HG02571 (cell line): ENCODE data around the gene TM4SF5.

Experiments used
- ATAC-seq: cut with Tn5 transposase; IDR thresholded peaks from one replicate; pipeline ENCODE4 v1.9.1; 2021; ENCODE audit warnings: mild to moderate bottlenecking, moderate library complexity; ENCODE audit not compliant: unreplicated experiment

Gene TM4SF5, protein sequence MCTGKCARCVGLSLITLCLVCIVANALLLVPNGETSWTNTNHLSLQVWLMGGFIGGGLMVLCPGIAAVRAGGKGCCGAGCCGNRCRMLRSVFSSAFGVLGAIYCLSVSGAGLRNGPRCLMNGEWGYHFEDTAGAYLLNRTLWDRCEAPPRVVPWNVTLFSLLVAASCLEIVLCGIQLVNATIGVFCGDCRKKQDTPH

GRCh38 chr17:4771519-4772234 is at the start of gene TM4SF5:
TSS of gene TM4SF5 (plus strand) at chr17:4771886. CDS start at chr17:4771923, 37 bp downstream.
- ATAC-seq, result no peak

GRCh38 chr17:4722678-4723240 is 48.9 kb upstream of the TM4SF5 start:
- ATAC-seq, result no peak

GRCh38 chr17:4724650-4725049 is 47.0 kb upstream of the TM4SF5 start:
- ATAC-seq, result no peak

DNA sequence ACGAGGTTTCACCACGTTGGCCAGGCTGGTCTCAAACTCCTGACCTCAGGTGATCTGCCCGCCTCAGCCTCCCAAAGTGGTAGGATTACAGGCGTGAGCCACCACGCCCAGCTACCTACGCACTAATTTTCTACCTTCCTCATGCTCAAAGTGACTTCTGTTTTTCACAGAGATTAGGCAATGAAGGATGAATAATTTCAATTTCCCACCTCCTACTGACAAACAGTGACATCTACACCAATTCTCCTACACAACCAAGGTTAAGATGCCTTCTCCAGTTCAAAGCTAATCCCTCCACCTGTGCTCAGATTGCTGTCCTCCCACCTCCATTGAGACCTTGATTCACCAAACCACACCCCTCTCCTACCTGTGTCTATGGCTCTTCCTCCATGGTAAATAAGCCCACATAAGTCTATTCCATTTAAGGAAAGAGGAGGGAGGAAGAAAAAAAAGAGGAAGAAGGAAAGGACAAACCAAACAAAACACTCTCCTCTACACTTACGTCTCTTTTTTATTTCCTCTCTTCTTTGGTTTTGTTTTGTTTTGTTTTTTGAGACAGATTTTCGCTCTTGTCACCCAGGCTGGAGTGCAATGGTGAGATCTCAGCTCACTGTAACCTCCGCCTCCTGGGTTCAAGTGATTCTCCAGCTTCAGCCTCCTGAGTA is 45.9 kb upstream of the TM4SF5 start:
- ATAC-seq, result no peak

- ATAC-seq, result no peak
Measured at GRCh38 chr17:4728124-4728523, 43.6 kb upstream of the TM4SF5 start.

GRCh38 chr17:4733073-4733531 is 38.6 kb upstream of the TM4SF5 start:
- ATAC-seq, result no peak

GRCh38 chr17:4734857-4735475 is 36.7 kb upstream of the TM4SF5 start:
- no peak for ATAC-seq

- ATAC-seq, result no peak
Measured at GRCh38 chr17:4735876-4736651, 35.6 kb upstream of the TM4SF5 start.

- ATAC-seq, result no peak
Measured at GRCh38 chr17:4738136-4739121, 33.3 kb upstream of the TM4SF5 start.

DNA sequence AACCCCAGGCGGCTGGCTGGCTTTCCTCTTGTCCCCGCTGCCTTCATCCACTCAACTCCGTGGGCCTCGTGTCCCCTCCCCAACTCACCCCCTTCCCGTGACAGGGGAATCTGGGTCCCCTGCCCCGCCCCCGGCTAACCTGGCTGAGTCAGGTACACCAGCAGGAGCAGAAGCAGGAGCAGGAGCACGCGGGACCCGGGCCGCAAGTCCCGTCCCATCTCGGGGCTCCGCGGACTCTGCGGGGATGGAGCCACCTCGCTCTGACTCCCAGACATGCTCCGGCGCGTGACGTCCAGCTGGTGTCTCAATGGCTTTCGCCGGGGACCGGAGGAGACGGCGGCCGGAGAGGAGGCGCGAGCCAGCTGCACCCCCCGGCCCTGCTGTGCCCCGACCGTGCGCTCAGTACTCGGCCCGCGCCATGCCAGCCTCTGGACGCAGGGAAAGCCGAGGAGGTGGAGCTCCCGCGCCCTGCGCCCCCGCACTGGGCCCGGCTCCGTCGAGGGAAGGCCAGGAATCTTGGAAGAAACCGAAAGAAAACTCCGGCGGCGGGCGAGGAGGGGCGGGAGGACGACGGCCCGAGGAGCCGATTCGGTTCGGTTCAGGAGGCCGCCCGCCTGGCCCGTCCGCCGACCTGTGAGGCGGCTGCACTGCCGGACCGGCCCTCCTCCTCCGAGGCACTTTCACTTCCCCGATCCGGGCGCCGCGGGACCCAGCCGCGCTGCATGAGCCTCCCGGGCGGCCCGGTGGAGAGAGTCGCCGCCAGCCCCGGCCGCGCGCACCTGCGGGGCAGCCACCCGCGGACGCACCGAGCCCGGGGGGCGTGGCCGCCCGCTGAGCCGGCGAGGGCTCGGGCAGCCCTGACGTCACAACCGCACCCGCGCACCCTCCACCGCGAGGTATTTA is 32.3 kb upstream of the TM4SF5 start, which contains the start of the genes CXCL16 and ZMYND15:
Gene CXCL16, minus strand, starts transcription at position 807 of the 903 bp plus-strand sequence. Its CDS starts 589 bp downstream, at position 218.
Gene ZMYND15, plus strand, starts transcription at position 712 of the 903 bp plus-strand sequence. CDS start 716 bp downstream, outside the sequence.
- ATAC-seq, result no peak

- no peak for ATAC-seq
Measured at GRCh38 chr17:4740025-4740351, 31.7 kb upstream of the TM4SF5 start.

DNA sequence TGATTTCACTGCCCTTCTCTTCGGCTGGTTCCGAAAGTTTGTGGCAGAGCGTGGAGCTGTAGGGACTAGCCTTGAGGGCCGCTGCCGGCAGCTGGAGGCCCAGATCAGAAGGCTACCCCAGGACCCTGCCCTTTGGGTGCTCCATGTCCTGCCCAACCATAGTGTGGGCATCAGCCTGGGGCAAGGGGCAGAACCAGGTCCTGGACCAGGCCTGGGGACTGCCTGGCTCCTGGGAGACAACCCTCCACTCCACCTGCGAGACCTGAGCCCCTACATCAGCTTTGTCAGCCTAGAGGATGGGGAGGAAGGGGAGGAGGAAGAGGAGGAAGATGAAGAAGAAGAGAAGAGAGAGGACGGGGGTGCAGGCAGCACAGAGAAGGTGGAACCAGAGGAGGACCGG is 31.1 kb upstream of the TM4SF5 start:
- ATAC-seq, result no peak

- ATAC-seq, result no peak
Measured at GRCh38 chr17:4741544-4741943, 30.1 kb upstream of the TM4SF5 start.

DNA sequence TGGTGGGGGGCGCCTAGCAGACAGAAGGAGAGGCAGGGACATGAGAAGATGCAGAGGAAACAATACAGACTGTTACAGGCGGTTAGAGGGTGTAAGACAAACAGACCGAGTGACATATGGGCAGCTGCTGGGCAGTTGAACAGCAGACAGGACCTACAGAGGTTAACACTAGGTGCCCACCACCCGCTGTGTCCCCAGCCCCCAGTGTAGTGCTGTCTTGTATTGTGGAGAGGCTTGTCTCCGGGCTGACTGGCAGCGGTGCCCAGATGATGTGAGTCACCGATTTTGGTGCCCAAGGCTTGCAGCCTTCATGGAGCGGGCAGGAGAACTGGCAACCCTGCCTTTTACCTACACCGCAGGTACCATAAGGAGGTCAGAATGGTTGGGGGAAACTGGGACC is 29.6 kb upstream of the TM4SF5 start:
- ATAC-seq, result no peak

GRCh38 chr17:4742629-4743028 is 29.1 kb upstream of the TM4SF5 start:
- no peak for ATAC-seq

- no peak for ATAC-seq
Measured at GRCh38 chr17:4743216-4743615, 28.5 kb upstream of the TM4SF5 start.

DNA sequence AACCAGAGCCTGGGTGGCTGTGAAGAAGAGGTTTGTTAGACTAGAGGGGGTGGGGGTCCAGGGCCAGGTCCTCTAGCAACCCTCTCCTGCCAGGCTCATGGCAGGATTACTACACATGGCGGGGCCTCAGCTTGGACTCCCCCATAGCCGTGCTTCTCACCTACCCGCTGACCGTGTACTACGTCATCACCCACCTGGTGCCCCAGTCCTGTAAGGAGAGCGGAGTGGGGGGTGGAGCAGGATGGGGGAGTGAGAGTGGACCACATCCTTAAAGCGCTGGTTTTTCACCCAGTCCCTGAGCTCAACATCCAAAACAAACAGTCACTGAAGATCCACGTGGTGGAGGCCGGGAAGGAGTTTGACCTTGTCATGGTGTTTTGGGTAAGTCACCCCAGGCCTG is 27.8 kb upstream of the TM4SF5 start:
- no peak for ATAC-seq
